GM21367 (cell line): ENCODE results near the gene RDM1.
"Not testable (repeated sequence)": the region's sequence is repeated elsewhere in the genome, so short reads cannot be mapped to it uniquely, and the experiment has no call there.

Experiments used
- ATAC-seq: cut with Tn5 transposase; IDR thresholded peaks from one replicate; pipeline ENCODE4 v1.9.1; 2021; ENCODE audit not compliant: unreplicated experiment

Gene RDM1, protein sequence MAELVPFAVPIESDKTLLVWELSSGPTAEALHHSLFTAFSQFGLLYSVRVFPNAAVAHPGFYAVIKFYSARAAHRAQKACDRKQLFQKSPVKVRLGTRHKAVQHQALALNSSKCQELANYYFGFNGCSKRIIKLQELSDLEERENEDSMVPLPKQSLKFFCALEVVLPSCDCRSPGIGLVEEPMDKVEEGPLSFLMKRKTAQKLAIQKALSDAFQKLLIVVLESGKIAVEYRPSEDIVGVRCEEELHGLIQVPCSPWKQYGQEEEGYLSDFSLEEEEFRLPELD

DNA sequence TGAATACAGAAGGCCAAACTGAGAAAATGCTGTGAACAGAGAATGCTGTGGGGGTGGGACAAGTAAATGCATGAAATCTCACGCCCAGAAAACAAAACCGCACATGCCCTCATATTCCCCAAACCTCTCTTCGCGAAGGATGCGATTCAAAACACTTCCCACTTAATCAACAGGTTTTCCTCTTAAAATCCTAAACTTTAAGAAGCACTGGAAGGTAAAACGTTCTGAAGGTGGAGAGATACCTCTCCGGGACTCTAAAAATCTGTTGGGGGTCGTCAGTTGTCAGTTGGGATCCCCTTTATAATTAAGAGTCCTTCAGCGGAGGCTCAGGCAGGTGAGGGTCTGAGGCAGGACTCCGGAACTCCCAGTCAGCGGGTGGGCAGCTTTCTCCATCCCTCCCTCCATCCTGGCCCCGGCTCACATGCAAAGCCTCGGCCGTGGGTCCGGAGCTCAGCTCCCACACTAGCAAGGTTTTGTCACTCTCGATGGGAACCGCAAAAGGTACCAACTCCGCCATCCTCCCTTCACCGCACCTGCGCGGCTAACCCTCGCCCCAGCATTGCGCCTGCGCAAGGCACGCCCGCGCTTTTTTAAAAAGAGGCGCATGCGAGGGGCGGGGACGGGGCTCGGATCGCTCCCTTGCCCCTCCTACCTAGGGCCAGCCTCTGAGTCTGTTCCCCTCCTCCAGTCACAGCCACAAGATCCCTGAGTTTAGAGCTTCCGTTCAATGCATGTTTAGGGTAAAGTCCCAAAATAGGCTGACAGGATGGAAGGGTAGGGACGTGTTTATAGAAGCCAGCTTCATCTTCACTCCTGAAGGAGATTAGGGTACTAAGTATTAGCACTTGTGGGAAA lies at the start of gene RDM1:
RDM1 (minus strand) TSS at position 563 of the 855 bp plus-strand sequence; CDS start at position 517, 46 bp downstream.
- ATAC-seq = no peak

DNA sequence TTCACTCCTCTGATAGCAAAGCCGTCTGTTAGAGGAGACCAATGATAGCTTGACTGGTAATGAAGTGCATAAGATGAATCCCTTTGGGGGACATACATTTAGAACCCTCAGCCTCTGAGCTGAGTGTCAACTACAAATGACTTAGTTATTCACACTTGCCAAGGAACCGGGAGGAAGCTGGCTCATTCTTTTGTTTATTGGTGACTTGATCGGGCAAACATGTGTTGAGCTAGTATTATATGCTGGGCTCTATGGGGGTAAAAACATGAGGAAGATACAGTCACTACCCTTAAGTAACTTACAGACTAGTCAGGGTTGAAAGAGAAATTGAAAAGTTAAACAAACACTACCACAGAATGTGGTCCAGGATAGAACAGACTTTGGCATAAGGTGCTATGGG lies 47.8 kb upstream of the RDM1 start:
- ATAC-seq = no peak

DNA sequence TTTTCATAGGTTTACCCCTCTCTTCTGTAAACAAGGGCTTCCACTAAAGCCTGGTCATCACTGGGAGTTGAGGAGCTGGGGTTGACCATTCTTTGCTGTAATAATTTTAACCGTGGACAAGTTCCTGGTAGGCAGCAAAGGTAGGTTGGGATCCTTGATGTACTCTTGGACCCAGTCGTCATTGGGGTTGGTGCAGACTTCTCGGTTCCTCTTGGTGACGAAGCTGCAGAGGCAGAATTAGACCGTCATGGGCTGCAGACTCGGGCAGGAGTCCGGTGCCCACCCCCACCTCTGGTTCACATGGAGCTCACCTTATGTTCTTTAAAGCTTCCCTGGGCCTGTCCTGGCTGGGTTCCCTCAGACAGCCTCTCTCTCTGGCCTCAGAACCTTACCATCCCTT lies 46.9 kb upstream of the RDM1 start:
- no peak for ATAC-seq

DNA sequence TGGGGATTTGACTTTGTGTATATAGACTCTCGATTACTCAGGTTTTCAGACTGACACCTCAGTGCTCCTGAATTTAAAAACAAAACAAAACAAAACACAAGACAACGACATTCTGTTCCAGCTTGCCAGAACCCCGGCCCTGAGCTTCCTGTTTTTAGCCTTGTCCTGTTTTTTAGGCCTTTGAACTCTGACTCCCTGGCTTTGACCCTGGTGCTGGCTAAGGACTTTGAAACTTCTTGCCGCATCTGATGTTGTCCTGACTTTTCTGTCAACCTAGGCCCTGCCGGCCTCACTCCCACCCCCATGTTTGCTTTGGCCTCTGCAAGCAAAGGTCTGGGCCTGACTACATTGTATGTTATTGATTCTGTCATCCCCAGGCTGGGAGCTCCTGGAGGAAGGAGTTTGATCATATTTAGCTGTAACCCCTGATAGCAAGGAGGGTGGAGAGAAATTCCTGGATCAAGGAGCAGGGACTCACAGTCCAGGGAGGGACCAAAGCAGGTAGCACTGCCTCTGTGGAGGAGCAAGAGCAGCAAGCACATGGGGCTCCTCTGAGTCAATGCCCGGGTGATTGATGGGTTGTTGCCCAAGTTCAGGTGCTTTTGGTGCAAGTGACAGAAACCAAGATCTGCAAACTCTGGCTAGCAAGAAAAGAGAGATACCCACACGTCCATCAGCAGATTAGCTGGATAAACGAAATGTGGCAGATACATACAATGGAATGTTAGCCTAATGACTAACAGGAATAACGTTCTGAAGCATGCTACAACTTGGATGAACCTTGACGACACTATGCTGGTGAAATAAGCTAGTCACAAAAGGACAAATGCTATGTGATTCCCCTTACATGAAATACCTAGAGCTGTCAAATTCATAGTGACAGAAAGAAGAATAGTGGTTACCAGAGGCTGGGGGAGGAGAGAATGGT lies 43.0 kb upstream of the RDM1 start:
- ATAC-seq = no peak

DNA sequence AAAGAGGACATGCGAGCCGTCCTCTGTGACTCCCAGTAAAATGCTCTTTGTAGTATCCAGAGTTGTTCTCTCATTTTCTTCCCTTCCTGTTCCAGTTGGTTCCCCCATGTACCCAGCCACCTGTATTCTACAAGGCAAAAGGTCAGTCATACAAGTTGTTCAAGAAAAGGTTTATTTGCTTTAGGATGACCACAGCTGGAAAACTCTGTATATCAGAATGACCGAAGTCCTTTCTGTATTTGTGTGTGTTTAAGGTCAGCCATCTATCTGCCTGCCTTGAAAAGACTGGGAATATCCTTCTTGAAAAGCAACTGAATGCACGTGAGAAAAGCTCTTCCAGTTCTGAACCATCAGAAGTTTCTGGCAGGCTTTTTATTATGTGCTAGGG lies 42.4 kb upstream of the RDM1 start:
- ATAC-seq = no peak

DNA sequence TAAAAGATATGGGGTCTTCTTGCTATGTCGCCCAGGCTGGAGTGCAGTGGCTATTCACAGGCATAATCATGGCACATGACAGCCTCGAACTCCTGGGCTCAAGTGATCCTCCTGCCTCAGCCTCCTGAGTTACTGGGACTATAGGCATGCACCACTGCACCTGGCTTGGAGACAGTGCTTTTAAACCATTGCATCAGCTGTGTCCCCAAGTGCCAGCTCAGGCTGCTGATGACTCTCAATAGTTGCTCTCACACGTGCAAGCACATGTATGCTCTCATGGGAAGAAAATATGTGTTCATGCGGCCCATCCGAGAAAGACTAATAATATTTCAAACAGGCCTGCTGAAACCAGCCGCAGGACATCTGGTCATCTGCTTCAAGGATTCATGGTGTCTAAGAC lies 42.0 kb upstream of the RDM1 start:
- no peak for ATAC-seq

- no peak for ATAC-seq
These were observed 41.5 kb upstream of the RDM1 start for GRCh38 chr17:35972066-35972465.

GRCh38 chr17:35969558-35970380 lies 39.2 kb upstream of the RDM1 start:
- ATAC-seq = no peak

GRCh38 chr17:35968520-35969054 lies 38.0 kb upstream of the RDM1 start:
- ATAC-seq = no peak

DNA sequence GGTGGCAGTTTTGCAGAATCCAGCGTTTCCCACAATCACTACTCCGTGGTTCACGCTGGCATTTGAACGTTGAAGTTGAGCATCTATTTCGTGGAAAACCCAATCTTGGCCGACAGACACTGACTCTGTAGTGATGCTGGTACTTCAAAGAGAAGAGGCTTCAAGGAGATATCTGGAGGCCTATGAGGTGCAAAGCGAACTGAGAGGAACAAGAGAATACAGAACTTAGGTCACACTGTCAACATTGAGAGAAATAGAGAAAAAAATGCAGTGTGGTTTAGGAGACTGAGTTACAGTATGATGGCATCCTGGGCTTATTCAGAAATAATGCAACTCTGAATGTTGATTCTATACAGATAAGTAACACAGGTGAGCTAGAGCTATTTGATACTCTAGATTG lies 34.7 kb upstream of the RDM1 start:
- ATAC-seq = no peak

DNA sequence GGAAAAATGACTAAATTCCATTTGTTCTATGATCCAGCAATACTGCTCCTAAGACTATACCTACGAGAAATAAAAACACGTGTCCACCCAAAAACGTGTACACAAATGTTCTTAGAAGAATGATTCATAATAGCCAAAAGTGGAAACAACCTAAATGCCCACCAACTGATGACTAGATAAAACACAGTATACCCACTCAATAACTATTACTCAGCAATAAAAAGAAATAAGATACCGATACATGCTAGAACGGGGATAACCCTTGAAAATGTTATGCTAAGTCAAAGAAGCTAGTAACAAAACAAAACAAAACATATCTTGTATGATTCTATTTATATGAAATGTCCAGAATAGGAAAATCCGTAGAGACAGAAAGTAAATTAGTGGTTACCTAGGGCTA lies 33.1 kb upstream of the RDM1 start:
- no peak for ATAC-seq

DNA sequence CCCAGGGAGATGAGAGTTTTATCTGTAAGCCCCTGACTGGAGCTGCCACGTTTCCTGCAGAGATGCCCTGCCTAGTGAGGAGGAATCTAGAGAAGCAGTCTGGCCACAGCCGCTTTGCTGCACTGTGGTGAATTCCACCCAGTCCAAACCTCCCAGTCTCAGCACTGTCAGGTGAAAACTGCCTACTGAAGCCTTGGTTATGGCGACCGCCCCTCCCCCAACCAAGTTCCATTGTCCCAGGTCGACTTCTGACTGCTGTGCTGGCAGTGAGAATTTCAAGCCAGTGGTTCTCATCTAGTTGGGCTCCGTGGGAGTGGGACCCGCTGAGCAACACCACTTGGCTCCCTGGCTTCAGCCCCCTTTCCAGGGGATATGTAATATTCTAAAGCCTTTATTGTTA lies 23.1 kb upstream of the RDM1 start:
- no peak for ATAC-seq

DNA sequence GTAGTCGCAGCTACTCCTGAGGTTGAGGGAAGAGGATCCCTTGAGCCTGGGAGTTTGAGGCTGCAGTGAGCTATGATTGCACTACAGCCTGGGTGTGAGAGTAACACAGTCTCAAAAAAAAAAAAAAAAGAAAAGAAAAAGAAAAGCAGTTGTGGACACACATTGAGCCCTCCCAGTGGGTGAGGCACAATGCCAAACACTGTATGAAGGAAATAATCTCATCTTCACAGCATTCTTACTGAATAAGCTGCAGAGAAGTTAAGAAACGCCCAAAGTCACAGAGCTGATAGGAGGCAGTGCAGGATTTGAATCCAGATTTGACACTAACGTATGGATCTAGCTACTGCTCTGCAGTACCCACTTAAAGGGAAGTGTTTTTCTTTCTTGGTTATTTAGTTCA lies 18.8 kb upstream of the RDM1 start:
- ATAC-seq = no peak

- ATAC-seq = no peak
These were observed 17.5 kb upstream of the RDM1 start for GRCh38 chr17:35948092-35948491.

DNA sequence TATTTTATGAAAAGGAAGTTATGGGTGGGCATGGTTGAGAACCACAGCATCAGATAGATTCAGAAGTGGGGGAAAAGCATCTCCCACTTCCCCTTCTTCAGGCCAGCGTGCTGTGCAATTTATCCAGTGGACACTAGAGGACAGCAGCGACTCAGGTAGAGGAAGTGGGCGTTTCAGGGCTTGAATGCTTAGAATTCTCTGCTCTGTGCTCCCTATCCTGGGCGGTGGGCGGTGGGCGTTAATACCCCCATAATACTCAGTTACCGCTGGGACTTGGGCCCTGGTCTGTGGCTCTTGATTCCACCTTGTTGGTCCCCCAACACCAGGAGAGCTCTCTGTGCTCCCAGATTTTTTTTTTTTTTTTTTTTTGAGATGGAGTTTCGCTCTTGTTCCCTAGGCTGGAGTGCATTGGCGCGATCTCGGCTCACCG lies 16.6 kb upstream of the RDM1 start:
- ATAC-seq = no peak

GRCh38 chr17:35944151-35944550 lies 13.6 kb upstream of the RDM1 start:
- no peak for ATAC-seq

GRCh38 chr17:35943537-35943936 lies 13.0 kb upstream of the RDM1 start, which contains the start of gene LYZL6:
Gene LYZL6 (minus strand): TSS chr17:35943713. CDS start chr17:35939356, 4,357 bp downstream.
- no peak for ATAC-seq

DNA sequence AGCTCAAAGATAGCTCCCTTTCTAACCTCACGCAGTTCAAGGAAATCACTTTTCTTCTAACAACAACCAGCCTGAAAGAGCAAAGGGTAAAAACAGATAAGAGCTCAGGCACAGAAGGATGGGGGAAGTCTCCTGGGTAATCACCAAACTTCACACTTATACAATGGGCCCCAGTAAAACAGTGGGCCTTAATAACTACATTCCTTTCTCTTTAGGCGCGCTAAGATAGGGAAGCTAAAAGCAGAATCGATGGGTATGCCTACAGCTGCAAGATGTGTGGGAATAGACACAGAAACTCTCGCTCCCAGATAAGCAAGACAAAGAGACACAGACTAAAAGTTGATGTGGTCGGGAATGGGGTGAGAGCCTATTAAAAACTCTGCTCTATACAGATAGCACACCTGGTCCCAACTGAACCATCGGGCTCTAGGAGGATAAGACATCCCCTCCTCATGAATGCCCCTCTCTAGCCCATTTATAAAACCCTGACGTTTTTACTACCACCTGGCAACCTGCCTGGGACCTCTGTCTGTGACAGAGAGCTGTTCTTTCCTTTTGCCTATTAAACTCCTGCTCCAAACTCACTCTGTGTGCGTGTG lies 12.1 kb upstream of the RDM1 start:
- no peak for ATAC-seq

DNA sequence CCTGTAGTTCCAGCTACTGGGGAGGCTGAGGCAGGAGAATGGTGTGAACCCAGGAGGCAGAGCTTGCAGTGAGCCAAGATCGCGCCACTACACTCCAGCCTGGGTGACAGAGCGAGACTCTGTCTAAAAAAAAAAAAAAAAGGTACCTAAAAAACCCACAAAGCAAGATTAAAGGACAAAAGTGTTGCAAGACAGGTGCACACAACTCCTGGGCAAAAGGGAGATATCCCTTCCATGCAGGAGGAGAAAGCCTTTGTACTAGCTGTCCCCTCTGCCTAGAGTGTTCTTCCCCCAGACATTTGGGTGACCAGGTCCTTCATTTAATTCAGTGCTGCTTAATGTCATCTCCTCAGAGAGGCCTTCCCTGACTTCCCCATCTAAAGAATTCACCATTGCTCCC lies 7.9 kb upstream of the RDM1 start:
- ATAC-seq = not testable (repeated sequence)

DNA sequence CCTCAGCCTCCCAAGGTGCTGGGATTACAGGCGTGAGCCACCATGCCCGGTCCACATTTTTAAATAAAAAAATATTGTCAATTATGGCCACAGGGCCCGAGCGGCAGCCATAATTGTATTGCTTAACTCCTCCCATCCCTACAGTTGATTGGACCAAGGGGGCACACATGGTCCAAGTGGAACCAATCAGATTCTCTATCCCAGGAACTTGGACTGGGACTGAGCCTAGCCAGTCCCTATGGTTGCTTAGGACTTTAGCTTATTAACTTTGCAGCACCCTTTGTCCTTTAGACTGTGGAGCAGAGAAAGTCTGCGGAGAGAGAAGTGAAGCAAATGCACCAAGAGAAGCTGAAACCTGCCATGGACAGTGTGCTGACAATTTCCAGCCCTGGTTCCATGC lies 5.5 kb upstream of the RDM1 start:
- no peak for ATAC-seq
